Common myeloid progenitor, CD34-positive (primary cell): Measurements from ENCODE around the gene NEUROD4.

Experiments
- CTCF ChIA-PET: fragments of 350-600 bp; sonication (Branson Sonifier 250); formaldehyde crosslinking; loops from one replicate; lab custom pipeline; 2021; ENCODE audit warnings: antibody characterized with exemption; lab: Charles Lee
- POLR2A ChIA-PET: fragments of 350-600 bp; sonication (Branson Sonifier 250); formaldehyde crosslinking; loops from one replicate; lab custom pipeline; 2021; ENCODE audit warnings: antibody characterized with exemption; lab: Charles Lee
- DNase-seq, 3 donors: peaks; one replicate each; pipeline versions ENCODE4 v3.0.0 to v3.0.0-alpha.2; 2013
- H3K27ac ChIP-seq, 2 experiments: 1 replicate in 1 of 2; 2 replicates in 1 of 2; pipeline ENCODE4 v1.7.0; 2013; ENCODE audit warnings: inconsistent platforms in 2 of 2, low read length in 2 of 2, mild to moderate bottlenecking in 2 of 2, low read depth in 1 of 2, moderate library complexity in 1 of 2; ENCODE audit not compliant: severe bottlenecking in 2 of 2, insufficient read depth in 1 of 2, poor library complexity in 1 of 2
- H3K27me3 ChIP-seq, 5 experiments: replicated peaks in 2 of 5; 1 replicate in 3 of 5; 2 replicates in 2 of 5; pipeline versions ENCODE4 v1.6.1 to v1.7.0; 2013; ENCODE audit warnings: low read length in 4 of 5, mild to moderate bottlenecking in 2 of 5, moderate library complexity in 2 of 5, inconsistent platforms in 1 of 5; ENCODE audit not compliant: insufficient read depth in 5 of 5, control insufficient read depth in 4 of 5
- H3K36me3 ChIP-seq, 4 experiments: 1 replicate in 2 of 4; 2 replicates in 2 of 4; pipeline versions ENCODE4 v1.6.1 to v1.7.0; 2013; ENCODE audit warnings: low read length in 3 of 4, control low read depth in 1 of 4, mild to moderate bottlenecking in 1 of 4; ENCODE audit not compliant: control insufficient read depth in 4 of 4, insufficient read depth in 4 of 4
- H3K4me1 ChIP-seq, 4 experiments: 1 replicate in 3 of 4; 2 replicates in 1 of 4; pipeline versions ENCODE4 v1.6.1 to v1.7.1; 2013; ENCODE audit warnings: low read length in 3 of 4, mild to moderate bottlenecking in 3 of 4, control low read depth in 1 of 4, inconsistent platforms in 1 of 4, moderate library complexity in 1 of 4; ENCODE audit not compliant: control insufficient read depth in 4 of 4, insufficient read depth in 4 of 4; ENCODE audit errors: control extremely low read depth in 1 of 4
- H3K4me3 ChIP-seq, 7 experiments: 1 replicate in 4 of 7; 2 replicates in 3 of 7; pipeline versions ENCODE4 v1.5.1 to v1.7.0; 2013; ENCODE audit warnings: mild to moderate bottlenecking in 7 of 7, low read length in 6 of 7, moderate library complexity in 6 of 7, inconsistent platforms in 2 of 7, low read depth in 2 of 7, control low read depth in 1 of 7; ENCODE audit not compliant: insufficient read depth in 4 of 7, control insufficient read depth in 1 of 7; ENCODE audit errors: extremely low read depth in 1 of 7
- H3K9me3 ChIP-seq, 5 experiments: 1 replicate in 4 of 5; 2 replicates in 1 of 5; pipeline versions ENCODE4 v1.6.1 to v1.7.1; 2013; ENCODE audit warnings: low read length in 4 of 5, mild to moderate bottlenecking in 2 of 5, inconsistent platforms in 1 of 5, low read depth in 1 of 5, moderate library complexity in 1 of 5; ENCODE audit not compliant: control insufficient read depth in 4 of 5, insufficient read depth in 2 of 5; ENCODE audit errors: control extremely low read depth in 1 of 5
- WGBS: methylation state at CpG from one replicate; pipeline ENCODE4 v1.1.5; 2013; ENCODE audit not compliant: insufficient coverage; 5-methylcytosine and 5-hydroxymethylcytosine counted together

Gene NEUROD4

DNA sequence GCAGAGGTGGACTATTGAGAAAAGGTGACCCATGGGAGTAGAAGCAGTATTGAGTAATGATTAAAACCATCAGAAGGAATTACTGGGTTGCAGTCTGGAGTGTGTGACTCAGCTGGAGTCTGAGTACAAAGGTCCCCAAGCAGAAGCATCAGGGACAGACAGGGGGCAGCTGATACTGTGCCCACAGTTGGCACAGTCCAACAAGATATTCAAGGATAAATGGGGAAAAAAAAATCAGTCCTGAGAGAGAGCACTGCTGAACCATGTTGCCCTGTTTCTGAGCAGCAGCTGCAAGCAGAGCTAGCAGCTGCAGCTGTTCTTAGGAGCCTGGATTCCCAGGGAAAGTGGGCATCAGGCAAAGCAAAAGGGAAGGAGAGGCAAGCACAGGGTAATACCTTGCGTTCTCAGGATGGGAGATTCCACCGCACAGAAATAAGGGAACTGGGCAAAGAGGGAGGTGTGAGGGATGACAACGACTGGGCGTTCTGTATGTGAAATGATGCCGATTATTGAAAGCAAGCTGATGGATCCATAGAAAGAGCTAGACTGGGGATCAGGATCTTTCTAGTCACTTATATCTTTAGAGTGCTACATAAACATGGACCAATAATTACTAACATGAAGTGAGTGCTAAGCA, 17.7 kb downstream of the NEUROD4 start:
- Histone ChIP-seq H3K27ac (no peak overlapping the region), H3K27me3 (no peaks in the 10 kb centered on the region), H3K4me3 (no peak overlapping the region), H3K4me1 (peaks cover 12 to 33% (median 19%) of the 10 kb centered on the region in 4 experiments), H3K9me3 (no peaks in the 10 kb centered on the region), H3K36me3 (no peaks in the 10 kb centered on the region)
- ChIA-PET CTCF (interaction anchor here (1.0 to 1.3 kb wide), 3 partner anchors 9 to 42 kb away, joined by 3 to 4 read pairs (median 3); no protein-coding TSS in a partner anchor), POLR2A (no interaction called here)
- DNase-seq, result no peak
- WGBS, result 94% methylated on average over 3 of the region's 5 CpGs

GRCh38 chr12:55039395-55040354, 19.9 kb downstream of the NEUROD4 start:
- Histone ChIP-seq H3K27ac (no peak overlapping the region), H3K9me3 (no peaks in the 10 kb centered on the region), H3K36me3 (no peaks in the 10 kb centered on the region), H3K27me3 (no peaks in the 10 kb centered on the region), H3K4me1 (peaks cover 12 to 33% (median 19%) of the 10 kb centered on the region in 4 experiments), H3K4me3 (no peak overlapping the region)
- no peak for DNase-seq
- ChIA-PET POLR2A (interaction anchor here (0.5 kb wide), 1 partner anchor 703 kb away, joined by 3 read pairs; no protein-coding TSS in a partner anchor), CTCF (interaction anchor here (0.7 kb wide), 1 partner anchor 47 kb away, joined by 3 read pairs; no protein-coding TSS in a partner anchor)
- WGBS, result 100% methylated on average over 5 of the region's 10 CpGs

DNA sequence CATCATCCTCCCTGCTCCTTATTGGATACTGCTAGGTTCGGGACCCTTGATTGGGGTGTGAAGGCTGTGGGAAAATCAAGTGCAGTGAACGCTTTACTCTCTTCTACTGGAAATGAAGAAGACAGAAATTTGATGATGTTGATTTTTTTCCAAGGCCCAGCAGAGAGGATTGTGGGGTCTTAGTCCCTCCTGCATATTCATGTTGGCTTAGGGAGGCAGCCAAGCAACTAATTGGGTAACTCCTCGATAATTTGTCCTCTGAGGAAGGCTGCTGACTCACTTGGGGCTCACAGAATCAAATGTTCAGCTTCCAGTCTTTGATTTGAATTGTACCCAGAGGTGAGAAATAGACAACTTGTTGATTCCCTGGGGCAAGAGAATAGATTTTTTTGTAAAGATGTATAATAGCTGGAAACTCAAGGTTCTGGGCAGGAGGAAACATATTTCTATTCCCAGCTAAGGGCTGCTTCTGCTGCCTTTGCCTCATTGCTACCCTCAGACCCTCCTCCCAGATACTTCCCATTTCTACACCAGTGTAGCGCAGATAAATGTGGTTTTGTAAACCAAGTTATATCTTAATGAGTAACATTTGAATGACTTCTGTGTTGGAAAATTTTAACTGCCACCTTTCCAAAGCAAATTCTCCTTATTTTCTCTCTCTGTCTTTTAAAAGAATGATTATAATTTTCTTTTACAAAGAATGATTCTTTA, 21.7 kb downstream of the NEUROD4 start:
- Histone ChIP-seq H3K9me3 (no peaks in the 10 kb centered on the region), H3K27me3 (no peaks in the 10 kb centered on the region), H3K36me3 (no peaks in the 10 kb centered on the region), H3K4me3 (no peak overlapping the region), H3K27ac (no peak overlapping the region), H3K4me1 (peaks cover 12 to 23% (median 14%) of the 10 kb centered on the region in 4 experiments)
- 80% methylated on average over 3 of the region's 4 CpGs for WGBS
- peak in 2 of 3 donors; percentile 23 to 31 for DNase-seq
- ChIA-PET POLR2A (no interaction called here), CTCF (interaction anchor here (1.1 to 2.8 kb wide), 3 partner anchors 24 to 30 kb away, joined by 3 to 10 read pairs (median 9); no protein-coding TSS in a partner anchor)

DNA sequence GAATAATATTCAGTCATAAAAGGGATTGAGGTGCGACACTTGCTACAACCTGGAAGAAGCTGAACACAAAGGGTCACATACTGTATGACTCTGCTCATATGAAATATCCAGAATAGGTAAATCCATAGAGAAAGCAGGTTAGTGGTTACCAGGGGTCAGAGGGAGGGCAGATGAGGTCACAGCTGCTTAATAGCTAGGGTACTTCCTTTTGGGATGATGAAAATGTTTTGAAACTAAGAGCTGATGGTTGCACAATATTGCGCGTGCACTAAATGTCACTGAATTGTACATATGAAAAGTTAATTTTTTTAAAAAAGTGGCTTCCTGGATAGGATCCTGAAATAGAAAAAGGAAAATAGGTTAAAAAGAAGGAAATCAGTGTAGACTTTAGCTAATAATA, 23.8 kb downstream of the NEUROD4 start:
- peaks cover 4 to 9% (median 6%) of the 10 kb centered on the region in 4 experiments for H3K4me1 ChIP-seq
- POLR2A ChIA-PET, result no interaction called here
- peak in 2 of 3 donors; percentile 30 to 31 for DNase-seq
- no peak overlapping the region for H3K4me3 ChIP-seq
- WGBS, result 100% methylated on average over 1 of the region's 3 CpGs
- no peak overlapping the region for H3K27ac ChIP-seq
- CTCF ChIA-PET, result interaction anchor here (1.2 to 1.5 kb wide), 3 partner anchors 11 to 51 kb away, joined by 3 to 7 read pairs (median 3); no protein-coding TSS in a partner anchor
- H3K9me3 ChIP-seq, result no peaks in the 10 kb centered on the region
- H3K36me3 ChIP-seq, result no peaks in the 10 kb centered on the region
- no peaks in the 10 kb centered on the region for H3K27me3 ChIP-seq

GRCh38 chr12:55044135-55044534, 24.4 kb downstream of the NEUROD4 start:
- WGBS, result 95% methylated on average over 4 of the region's 6 CpGs
- Histone ChIP-seq H3K4me3 (no peak overlapping the region), H3K4me1 (peaks cover 4 to 9% (median 6%) of the 10 kb centered on the region in 4 experiments), H3K36me3 (no peaks in the 10 kb centered on the region), H3K9me3 (no peaks in the 10 kb centered on the region), H3K27me3 (no peaks in the 10 kb centered on the region), H3K27ac (no peak overlapping the region)
- DNase-seq, result no peak
- ChIA-PET POLR2A (no interaction called here), CTCF (interaction anchor here (0.9 to 1.5 kb wide), 3 partner anchors 11 to 51 kb away, joined by 4 to 7 read pairs (median 4); no protein-coding TSS in a partner anchor)

GRCh38 chr12:55049676-55050075, 29.9 kb downstream of the NEUROD4 start:
- POLR2A ChIA-PET, result no interaction called here
- H3K4me3 ChIP-seq, result no peak overlapping the region
- H3K27me3 ChIP-seq, result peaks cover 0 to 2% (median 0%) of the 10 kb centered on the region in 5 experiments
- no peaks in the 10 kb centered on the region for H3K4me1 ChIP-seq
- no peaks in the 10 kb centered on the region for H3K36me3 ChIP-seq
- no peaks in the 10 kb centered on the region for H3K9me3 ChIP-seq
- no peak for DNase-seq
- H3K27ac ChIP-seq, result no peak overlapping the region
- WGBS, result 98% methylated on average over 15 of the region's 16 CpGs
- CTCF ChIA-PET, result interaction anchor here (0.7 to 1.8 kb wide), 6 partner anchors 18 to 390 kb away, joined by 3 to 12 read pairs (median 3); no protein-coding TSS in a partner anchor
